HG02970 (cell line): ENCODE results near the gene COX18.
A peak's percentile ranks its signal among the peaks of the same experiment; 100 is the strongest.

Experiments used
- ATAC-seq: cut with Tn5 transposase; IDR thresholded peaks from one replicate; pipeline ENCODE4 v1.9.1; 2021; ENCODE audit warnings: mild to moderate bottlenecking, moderate library complexity, moderate number of reproducible peaks; ENCODE audit not compliant: unreplicated experiment, low FRiP score

COX18 gene

GRCh38 chr4:73055241-73055897 is 14.1 kb downstream of the COX18 start:
- ATAC-seq, result no peak

DNA sequence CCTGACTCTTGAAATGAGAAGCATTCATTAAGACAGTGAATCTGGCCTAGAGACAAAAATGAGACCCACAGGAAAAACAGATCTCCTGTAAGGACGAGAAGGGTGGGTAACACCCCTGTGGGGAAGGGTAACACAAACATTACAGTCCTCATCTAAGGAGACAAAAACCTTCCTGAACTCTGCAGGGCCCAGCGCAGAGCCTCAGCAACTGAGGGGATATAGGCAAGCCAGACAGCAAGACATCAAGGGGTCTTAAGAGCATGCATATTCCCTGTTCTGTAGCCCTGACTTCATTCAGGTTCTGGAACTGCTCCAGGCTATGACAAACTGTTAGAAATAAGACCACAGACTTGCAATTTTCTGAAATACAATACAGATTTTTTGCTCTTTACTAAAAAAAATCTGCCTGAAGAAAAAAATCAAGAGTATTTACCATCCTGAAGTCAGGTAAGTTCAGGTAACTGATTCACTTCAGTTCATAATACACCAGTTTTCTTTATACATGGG is 15.5 kb downstream of the COX18 start:
- no peak for ATAC-seq

DNA sequence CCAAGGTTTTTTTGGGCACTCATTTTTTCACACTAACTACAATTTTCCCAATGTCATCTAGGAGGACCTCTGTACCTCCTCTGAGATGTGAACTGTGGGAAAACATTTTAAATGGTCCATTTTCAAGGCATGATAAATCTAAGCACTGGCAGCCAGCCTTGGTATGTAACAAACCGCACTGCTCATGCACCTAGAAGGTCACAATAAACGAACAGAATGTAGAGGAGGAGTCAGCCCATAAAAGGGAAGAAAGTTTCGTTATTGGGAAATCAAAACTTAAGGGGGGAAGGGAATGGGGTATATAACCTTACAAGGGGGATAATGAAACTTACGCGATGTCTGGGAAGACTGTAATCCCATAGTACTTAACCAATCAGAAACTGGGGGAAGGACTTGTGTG is 16.4 kb downstream of the COX18 start:
- ATAC-seq, result no peak

DNA sequence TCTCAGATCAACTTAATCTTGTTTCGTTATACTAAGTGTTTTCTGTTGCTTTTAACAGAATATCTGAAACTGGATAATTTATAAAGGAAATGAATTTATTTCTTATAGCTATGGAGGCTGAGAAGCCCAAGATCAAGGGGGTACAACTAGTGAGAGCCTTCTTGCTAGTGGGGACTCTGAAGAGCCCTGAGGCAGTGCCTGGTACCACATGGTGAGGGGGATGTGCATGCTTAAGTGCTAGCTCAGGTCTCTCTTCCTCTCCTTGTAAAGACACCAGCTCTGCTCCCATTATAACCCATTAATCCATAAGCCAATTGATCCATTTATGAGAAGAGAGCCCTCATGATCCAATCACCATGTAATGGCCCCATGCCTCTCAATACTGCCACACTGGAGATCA is 17.9 kb downstream of the COX18 start:
- ATAC-seq, result no peak

DNA sequence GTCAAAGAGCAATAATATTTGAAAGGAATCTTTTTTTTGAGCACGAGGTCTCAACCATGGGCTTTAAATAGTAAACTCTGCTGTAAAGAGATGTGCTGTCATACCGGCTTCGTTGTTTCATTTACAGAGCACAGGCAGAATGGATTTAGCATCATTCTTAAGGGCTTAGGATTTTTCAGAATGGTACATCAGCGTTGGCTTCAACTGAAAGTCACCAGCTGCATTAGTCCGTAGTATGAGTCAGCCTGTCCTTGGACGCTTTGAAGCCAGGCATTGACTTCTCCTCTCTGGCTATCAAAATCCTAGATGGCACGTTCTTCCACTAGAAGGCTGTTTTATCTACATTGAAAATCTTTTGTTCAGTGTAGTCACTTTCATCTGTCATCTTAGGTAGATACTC is 23.6 kb downstream of the COX18 start:
- ATAC-seq, result no peak

GRCh38 chr4:73037057-73037456 is 32.5 kb downstream of the COX18 start:
- ATAC-seq, result no peak

DNA sequence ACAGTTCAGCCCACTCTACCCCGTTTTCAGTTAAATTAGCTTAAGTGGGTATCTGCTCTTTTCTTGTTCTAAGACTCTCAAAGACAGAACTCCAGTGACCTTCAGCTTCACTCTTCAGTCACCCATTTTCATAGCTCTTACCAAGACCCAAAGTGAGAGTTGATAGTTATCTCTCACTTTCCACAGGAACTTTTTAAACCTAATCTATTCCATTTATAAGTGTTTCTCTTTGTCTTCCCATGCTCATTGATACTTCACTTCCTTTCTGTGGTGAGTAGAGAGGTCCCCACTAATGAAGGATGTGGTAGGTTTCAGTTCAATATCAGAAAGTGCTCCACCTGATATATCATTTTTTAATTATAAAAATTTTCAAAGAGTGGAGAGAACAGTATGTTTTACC is 33.4 kb downstream of the COX18 start:
- no peak for ATAC-seq

- no peak for ATAC-seq
Measured at GRCh38 chr4:73034896-73035295, 34.6 kb downstream of the COX18 start.

- ATAC-seq, result no peak
Measured at GRCh38 chr4:73028621-73029020, 40.9 kb downstream of the COX18 start.

- no peak for ATAC-seq
Measured at GRCh38 chr4:73021634-73022033, 47.9 kb downstream of the COX18 start.

- ATAC-seq, result no peak
Measured at GRCh38 chr4:73019462-73020047, 50.0 kb downstream of the COX18 start.

DNA sequence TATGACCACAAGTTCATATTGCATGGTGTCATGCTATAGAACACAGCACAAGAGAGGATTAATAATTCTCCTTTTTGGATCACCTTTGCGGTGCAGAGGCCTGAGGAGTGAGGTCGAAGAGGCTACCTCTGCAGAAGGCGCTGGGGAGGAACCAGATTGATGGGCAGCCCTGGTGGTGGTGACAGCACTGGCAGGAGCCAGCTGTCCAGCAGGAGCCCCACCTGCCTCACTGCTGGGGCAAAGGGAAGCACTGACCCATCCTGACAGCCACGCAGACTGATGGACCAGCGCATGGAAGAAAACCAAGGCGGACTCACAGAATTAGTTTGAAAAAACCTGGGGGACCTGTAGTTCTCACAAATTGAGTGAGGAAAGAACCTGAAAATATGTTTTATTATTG is 50.9 kb downstream of the COX18 start:
- ATAC-seq, result no peak

DNA sequence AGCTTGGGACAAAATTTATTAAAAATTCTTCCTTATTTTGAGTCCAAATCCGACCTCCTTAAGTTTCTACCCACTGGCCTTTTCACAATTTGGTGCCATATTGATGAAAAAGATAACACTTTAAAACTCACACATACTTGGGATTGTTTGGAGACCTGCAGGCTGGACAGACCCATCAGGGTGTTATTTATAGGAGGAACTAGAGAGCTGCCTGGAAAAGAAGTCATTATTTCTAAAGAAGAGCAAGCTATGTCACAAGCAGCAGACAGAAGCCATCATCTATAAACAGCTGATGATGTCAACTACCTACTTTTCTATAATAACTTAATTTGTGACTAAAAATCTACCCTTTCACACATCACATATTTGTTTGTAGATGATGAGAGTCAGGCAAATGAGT is 56.2 kb downstream of the COX18 start:
- no peak for ATAC-seq

- no peak for ATAC-seq
Measured at GRCh38 chr4:73012673-73013072, 56.8 kb downstream of the COX18 start.

- ATAC-seq, result no peak
Measured at GRCh38 chr4:73011629-73011985, 57.9 kb downstream of the COX18 start.

GRCh38 chr4:73010789-73011628 is 58.5 kb downstream of the COX18 start:
- no peak for ATAC-seq

- no peak for ATAC-seq
Measured at GRCh38 chr4:73007526-73008100, 61.9 kb downstream of the COX18 start.

DNA sequence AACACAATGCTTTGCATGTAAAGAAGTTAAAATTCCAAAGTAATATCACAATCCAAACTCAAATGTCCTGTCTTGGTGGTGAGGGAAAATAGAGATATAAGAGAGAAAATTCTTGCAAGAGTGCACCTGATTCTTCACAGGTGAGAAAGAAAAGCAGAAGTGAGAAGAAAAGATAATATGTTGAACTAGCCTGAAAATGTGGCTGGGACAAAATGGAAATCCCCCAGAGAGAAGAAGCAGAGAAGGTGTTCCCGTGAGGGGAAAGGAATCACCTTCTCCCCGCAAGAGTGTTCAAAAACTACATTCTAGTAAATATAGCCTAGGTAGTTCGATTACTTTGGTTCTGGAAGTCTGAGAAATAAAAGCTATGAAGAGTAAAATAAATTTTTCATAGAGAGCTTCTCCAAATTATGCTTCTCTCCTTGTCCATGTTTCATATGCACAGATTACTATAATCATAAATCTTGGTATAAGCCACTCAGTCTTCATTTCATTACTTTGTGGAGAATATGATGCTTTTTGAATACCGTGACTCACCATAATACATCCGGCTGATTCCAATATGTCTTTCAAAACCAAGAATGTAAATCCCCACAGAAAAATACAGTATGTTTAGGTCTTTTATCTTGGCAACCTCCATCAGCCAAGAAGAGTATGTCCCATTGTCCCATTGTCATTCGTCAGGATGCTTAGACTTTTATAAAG is 63.1 kb downstream of the COX18 start:
- peak; percentile 70 for ATAC-seq

DNA sequence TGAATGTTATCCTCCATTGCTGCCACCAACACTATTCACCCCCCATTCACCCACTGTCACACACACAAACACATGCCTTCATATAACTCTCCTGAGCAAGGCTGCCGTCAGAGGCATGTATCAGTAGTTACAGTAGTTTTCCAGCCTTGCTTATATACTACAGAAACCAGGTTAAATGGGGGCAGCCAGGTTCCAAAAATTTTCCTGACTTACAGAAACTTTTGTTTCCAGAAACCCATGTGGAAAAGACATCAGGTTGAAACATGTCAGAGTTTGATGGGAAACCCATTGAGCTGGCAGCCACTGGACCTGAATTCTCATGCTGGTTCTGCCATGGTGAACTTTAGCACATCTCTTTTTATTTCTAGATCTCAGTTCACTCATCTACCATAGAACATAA is 64.0 kb downstream of the COX18 start:
- no peak for ATAC-seq
